HUES48 (cell line): ENCODE data around the gene MED15.

ENCODE experiments used
- H3K27ac ChIP-seq: one replicate; pipeline ENCODE4 v1.7.0; 2013; ENCODE audit warnings: low read depth, low read length, inconsistent platforms
- H3K27me3 ChIP-seq: 2 replicates; pipeline ENCODE4 v1.6.1; 2013; ENCODE audit warnings: mild to moderate bottlenecking, low read length; ENCODE audit not compliant: control insufficient read depth, insufficient read depth
- H3K36me3 ChIP-seq: 2 replicates; pipeline ENCODE4 v1.6.1; 2013; ENCODE audit warnings: low read length; ENCODE audit not compliant: control insufficient read depth, insufficient read depth
- H3K4me1 ChIP-seq: 2 replicates; pipeline ENCODE4 v1.6.1; 2013; ENCODE audit warnings: mild to moderate bottlenecking, low read length; ENCODE audit not compliant: control insufficient read depth, insufficient read depth
- H3K4me3 ChIP-seq: 2 replicates; pipeline ENCODE4 v1.5.1; 2013; ENCODE audit warnings: mild to moderate bottlenecking, low read depth, low read length
- H3K9ac ChIP-seq: 2 replicates; pipeline ENCODE4 v1.6.1; 2013; ENCODE audit warnings: mild to moderate bottlenecking, low read depth, low read length, moderate library complexity
- H3K9me3 ChIP-seq: 2 replicates; pipeline ENCODE4 v1.6.1; 2013; ENCODE audit warnings: low read length; ENCODE audit not compliant: control insufficient read depth, insufficient read depth

The MED15 gene

DNA sequence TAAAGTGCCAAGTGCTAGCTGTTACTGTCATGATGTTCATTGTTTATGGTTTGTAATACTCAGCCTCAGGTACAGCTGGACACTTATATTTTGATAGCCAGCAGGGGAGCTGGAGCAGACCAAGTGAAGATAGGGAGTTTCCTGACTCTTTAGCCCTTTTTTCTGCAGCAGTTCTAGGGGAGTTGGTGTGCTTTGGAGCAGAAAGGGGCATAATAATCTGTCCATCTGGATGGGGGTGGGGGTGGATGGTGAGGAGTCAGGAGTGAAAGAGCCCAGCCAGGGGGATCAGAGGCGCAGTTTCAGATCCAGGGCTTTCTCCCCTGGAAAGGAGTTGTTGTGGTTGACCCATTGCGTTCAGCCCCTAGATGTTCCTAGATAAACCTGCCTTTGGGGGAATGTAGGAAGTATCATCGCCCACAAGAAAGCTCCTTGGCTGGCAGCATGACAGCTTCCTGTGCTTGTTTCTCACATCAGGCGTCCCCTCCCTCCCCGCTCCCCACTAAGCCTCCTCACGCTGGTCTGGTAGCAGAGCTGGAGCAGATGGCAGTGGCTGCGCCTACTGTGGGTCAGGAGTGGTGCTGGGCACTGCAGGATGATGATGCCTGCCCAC lies 41.9 kb downstream of the MED15 start:
- peaks cover 19% of the 10 kb centered on the region; the same call in 1 of the 2 replicates for H3K4me1 ChIP-seq

DNA sequence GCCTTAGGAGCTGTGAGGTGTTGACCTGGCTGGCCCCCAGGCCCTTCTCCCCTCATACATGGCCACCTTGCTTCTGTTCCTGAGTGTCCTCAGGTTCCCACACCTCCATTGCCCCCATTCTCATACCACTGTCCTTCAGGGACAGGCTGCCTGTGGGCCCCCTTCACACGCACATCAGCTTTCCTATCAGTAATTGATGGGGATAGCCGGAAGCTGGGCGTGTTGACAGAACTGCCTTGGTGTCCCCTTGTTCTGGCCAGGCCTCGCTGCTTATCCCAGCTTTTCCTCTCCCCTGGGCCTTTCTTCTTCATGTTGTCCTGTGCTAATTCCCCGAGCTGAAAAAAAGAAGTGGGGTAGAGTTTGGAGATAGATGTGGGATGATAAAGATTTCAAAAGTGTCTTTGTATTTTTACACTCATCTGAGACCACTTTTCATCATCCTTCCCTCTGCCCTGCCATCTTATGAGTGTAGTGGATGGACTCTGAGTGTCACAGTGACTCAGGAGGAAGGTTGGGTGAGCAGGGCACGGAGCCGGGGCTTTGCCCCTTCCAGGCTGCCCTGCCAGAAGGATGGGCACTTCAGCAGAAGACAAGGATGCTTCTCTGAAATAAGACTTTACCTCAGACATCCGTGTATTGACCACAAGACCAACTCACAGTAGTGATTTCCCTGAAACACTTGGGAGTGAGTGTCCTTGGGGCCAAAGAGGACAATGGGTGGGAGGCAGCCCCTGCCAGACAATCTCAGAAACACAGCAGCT lies 42.8 kb downstream of the MED15 start:
- Histone ChIP-seq H3K9me3 (no peaks in the 10 kb centered on the region), H3K36me3 (peaks cover 28% of the 10 kb centered on the region), H3K27ac (peak overlapping the region; percentile 36)

More for the DNA sequence above, 41.9 kb downstream of the MED15 start:
- H3K9me3 ChIP-seq: no peaks in the 10 kb centered on the region
- H3K4me3 ChIP-seq: no peak overlapping the region
- no peak overlapping the region for H3K9ac ChIP-seq
- no peak overlapping the region for H3K27ac ChIP-seq
- peaks cover 29% of the 10 kb centered on the region for H3K36me3 ChIP-seq
- no peaks in the 10 kb centered on the region for H3K27me3 ChIP-seq

GRCh38 chr22:20550851-20551744 lies 43.7 kb downstream of the MED15 start:
- Histone ChIP-seq H3K4me3 (no peak overlapping the region), H3K9me3 (no peaks in the 10 kb centered on the region), H3K27me3 (no peaks in the 10 kb centered on the region), H3K27ac (peak overlapping the region; percentile 59), H3K9ac (no peak overlapping the region), H3K36me3 (peaks cover 36% of the 10 kb centered on the region), H3K4me1 (peaks cover 16% of the 10 kb centered on the region; the same call in 1 of the 2 replicates)

More for the DNA sequence above, 42.8 kb downstream of the MED15 start:
- peaks cover 19% of the 10 kb centered on the region; the same call in 1 of the 2 replicates for H3K4me1 ChIP-seq
- H3K4me3 ChIP-seq: no peak overlapping the region
- no peak overlapping the region for H3K9ac ChIP-seq
- no peaks in the 10 kb centered on the region for H3K27me3 ChIP-seq

GRCh38 chr22:20551805-20552442 lies 44.5 kb downstream of the MED15 start:
- Histone ChIP-seq H3K27ac (no peak overlapping the region), H3K27me3 (no peaks in the 10 kb centered on the region), H3K4me3 (no peak overlapping the region), H3K4me1 (peaks cover 15% of the 10 kb centered on the region; the same call in 1 of the 2 replicates), H3K9me3 (no peaks in the 10 kb centered on the region), H3K9ac (no peak overlapping the region), H3K36me3 (peaks cover 44% of the 10 kb centered on the region)

GRCh38 chr22:20552443-20553401 lies 45.3 kb downstream of the MED15 start:
- no peaks in the 10 kb centered on the region for H3K27me3 ChIP-seq
- H3K27ac ChIP-seq: no peak overlapping the region
- no peak overlapping the region for H3K4me3 ChIP-seq
- H3K9ac ChIP-seq: no peak overlapping the region
- peaks cover 15% of the 10 kb centered on the region; the same call in 1 of the 2 replicates for H3K4me1 ChIP-seq
- peaks cover 50% of the 10 kb centered on the region for H3K36me3 ChIP-seq
- no peaks in the 10 kb centered on the region for H3K9me3 ChIP-seq

DNA sequence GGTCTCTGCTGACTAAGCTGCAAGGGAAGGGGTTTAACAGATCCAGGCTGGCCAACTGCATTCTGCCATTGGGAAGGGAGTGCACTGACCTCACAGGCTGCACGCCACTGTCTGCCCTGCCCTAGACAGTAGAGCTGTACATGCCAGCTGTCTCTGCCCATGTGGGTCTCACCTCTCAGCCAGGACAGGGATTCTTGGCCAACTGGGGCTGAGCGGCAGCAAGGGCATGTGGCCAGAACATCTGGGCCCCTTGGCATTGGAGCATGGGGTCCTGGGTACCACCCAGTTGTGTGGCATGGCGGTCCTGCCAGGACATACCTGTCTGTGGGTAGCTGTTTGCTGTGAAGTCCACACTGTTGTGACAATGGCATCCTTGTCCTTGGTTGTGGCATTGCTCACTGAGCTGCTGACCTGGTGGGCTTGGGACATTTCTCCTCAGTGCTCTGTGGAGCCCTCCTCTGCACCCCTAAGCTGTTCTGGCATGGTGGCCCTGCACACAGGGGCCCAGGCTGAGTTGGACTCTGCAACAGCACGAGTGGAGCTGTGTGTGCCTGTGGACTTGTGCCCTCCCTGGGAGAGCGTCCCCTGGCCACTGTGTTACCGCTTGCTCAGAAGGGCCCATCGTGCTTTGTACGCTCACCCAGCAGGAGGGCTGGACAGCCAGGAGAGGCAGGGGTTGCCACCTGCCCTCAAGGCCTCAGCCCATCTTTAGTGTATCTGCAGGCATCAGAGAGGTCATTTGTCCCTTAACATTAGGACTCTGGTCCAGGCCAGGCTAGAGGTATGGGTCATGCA lies 46.7 kb downstream of the MED15 start:
- Histone ChIP-seq H3K4me1 (peaks cover 15% of the 10 kb centered on the region; the same call in 1 of the 2 replicates), H3K9ac (no peak overlapping the region), H3K36me3 (peaks cover 62% of the 10 kb centered on the region)

DNA sequence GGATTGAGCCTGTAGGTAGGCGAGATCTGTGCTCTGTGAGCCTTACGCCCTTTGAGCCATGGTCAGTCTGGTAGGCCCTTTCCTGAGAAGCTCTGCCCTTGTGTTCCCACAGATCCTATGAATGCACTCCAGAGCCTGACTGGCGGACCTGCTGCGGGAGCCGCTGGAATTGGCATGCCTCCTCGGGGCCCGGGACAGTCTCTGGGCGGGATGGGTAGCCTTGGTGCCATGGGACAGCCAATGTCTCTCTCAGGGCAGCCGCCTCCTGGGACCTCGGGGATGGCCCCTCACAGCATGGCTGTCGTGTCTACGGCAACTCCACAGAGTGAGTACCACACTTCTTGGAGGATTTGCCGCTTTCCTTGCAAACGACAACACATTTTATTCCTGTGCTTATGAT lies 47.4 kb downstream of the MED15 start:
- Histone ChIP-seq H3K27ac (no peak overlapping the region), H3K4me3 (no peak overlapping the region), H3K9me3 (no peaks in the 10 kb centered on the region), H3K27me3 (no peaks in the 10 kb centered on the region), H3K4me1 (peaks cover 8% of the 10 kb centered on the region; the same call in 1 of the 2 replicates), H3K9ac (no peak overlapping the region), H3K36me3 (peaks cover 69% of the 10 kb centered on the region)

More for the DNA sequence above, 46.7 kb downstream of the MED15 start:
- no peak overlapping the region for H3K27ac ChIP-seq
- no peak overlapping the region for H3K4me3 ChIP-seq
- no peaks in the 10 kb centered on the region for H3K27me3 ChIP-seq
- no peaks in the 10 kb centered on the region for H3K9me3 ChIP-seq

- no peak overlapping the region for H3K9ac ChIP-seq
- no peaks in the 10 kb centered on the region for H3K27me3 ChIP-seq
- no peak overlapping the region for H3K4me3 ChIP-seq
- peaks cover 57% of the 10 kb centered on the region for H3K36me3 ChIP-seq
- no peaks in the 10 kb centered on the region for H3K9me3 ChIP-seq
- H3K4me1 ChIP-seq: no peaks in the 10 kb centered on the region
- no peak overlapping the region for H3K27ac ChIP-seq
Measured at GRCh38 chr22:20558534-20558933, 51.1 kb downstream of the MED15 start.

- Histone ChIP-seq H3K9me3 (no peaks in the 10 kb centered on the region), H3K27me3 (no peaks in the 10 kb centered on the region), H3K9ac (no peak overlapping the region), H3K27ac (no peak overlapping the region), H3K4me3 (no peak overlapping the region), H3K36me3 (peaks cover 51% of the 10 kb centered on the region), H3K4me1 (no peaks in the 10 kb centered on the region)
Measured at GRCh38 chr22:20559174-20559760, 51.9 kb downstream of the MED15 start.
